ENCODE measurements around the gene TIRAP. TPM values are rescaled to one million over a fixed set of nuclear protein-coding genes. Genes with fewer than 3 reads are reported as not detected.

Gene TIRAP, protein sequence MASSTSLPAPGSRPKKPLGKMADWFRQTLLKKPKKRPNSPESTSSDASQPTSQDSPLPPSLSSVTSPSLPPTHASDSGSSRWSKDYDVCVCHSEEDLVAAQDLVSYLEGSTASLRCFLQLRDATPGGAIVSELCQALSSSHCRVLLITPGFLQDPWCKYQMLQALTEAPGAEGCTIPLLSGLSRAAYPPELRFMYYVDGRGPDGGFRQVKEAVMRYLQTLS
- 4.5 to 6.9 TPM (median 6.4 TPM) in 5 replicates for total RNA-seq (2022; extraction: Qiagen RNA extraction; ENCODE audit: low read depth)

DNA sequence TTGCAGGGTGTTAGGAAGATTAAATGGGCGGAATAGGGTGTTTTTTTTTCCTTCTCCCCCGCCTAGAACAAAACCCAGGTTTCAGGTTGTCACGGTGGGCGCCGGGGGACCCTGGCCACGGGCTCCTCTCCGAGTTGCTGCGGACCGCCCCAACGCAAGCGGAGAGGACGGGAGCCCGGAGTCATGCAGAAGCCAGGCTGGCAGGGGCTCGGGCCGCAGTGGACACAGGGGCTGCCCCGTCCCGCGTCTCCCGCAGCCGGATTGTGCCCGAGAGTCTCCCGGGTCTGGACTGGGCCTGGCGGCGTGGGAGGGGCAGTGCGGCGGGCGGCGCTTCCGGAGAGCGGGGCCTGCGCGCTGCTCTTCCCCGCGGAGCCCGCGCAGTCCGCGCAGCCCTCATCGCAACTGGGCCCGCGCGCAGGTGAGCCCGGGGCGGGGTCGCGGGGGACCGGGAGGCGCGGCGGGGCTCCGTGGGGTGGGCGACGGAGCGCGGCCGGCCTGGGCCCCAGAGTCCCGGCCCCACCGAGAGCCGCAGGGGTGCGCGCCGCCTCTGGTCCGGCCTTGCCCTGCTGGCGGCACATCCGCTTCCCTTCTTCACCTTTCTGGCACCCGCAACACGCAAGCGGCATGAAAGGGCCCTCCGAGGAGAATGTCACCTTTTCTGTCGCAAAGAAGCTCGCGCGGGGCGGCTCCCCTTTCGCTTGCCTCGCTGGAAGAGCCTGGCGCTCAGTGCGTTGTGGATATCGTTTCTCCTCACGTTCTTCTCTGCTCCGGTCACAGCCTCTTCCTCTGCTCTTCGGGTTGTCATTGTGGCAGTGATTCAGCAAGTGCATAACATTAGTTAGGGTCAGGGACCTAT, at the start of gene TIRAP:
TIRAP (plus strand) TSS at position 358 of the 856 bp plus-strand sequence. CDS start 7,802 bp downstream, outside the sequence.

DNA sequence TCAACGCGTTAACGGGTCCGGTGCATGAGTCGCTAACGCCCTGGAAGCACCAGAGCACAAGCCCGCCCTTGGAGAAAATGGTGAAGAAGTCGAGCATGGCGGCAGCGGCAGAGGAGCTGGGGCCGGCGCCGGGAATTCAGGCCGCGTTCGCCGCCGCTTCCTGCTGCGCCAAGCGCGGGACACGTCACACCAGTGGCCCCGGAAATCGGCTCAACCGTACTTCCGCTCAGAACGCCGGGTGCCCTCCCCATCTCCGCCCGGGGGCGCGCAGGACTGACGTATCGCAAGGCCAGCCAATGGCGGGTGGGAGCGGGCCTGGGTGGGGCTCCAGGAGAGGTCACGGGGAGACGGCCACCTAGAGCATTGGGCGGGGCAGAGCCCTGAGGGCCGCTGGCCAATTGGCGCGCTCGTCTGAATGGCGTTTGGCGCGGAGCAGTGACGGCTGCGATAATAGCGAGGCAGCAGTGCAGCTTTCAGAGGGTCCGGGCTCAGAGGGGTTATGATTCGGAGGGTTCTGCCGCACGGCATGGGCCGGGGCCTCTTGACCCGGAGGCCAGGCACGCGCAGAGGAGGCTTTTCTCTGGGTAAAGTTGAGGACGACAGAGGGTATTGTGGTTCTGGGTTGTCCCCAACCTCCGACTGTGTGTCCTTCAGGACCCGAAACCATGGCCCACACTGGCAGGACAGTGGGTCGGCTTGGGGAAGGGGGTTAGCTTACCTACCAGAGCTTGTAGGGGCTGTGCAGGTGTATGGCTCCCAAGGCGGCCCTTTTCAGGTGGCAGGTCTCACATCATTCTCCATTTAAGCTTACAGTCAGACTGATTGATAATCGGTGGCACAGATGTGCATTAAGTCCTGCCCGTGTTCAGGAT, 13.9 kb upstream of the TIRAP start, which contains the start of the genes FOXRED1 and SRPRA:
FOXRED1 (plus strand) TSS at position 447 of the 872 bp plus-strand sequence; CDS start at position 500, 53 bp downstream.
SRPRA (minus strand) TSS at position 188 of the 872 bp plus-strand sequence; CDS start at position 97, 91 bp downstream.

DNA sequence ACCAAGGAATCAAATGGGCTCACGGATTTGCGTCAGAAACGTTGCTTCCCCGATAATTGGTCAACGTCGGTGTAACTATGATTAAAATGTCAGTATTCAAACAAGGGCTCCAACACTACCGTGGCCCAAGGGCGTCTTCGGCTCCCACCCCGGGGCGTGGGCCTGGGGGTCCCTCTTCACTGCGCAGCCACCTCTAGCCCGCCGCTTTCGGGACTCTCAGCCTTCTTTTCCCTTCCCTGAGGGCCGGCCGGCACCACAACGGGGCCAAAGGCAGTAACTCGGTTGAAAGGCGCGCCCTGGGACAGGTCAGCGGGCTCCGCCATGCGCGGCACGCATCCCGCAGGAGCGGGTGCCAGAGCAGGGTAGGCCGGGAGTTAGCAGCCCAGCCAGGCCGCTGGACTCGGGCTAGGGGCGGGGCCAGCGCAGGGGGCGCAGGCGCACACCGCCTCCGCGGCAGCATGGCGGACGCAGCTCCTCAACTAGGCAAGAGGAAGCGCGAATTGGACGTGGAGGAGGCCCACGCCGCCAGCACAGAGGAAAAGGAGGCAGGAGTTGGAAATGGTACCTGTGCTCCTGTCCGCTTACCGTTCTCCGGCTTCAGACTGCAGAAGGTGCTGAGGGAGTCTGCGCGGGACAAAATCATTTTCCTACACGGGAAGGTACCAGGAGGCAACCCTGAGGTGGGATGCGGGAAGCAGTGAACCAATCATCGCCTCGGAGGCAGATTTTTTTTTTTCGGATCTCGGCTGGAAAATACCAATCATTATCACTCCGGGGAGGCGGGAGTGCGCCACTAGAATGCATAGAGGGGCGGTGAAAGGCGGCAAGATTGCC, 20.9 kb downstream of the TIRAP start, which contains the start of gene DCPS:
DCPS (plus strand) TSS at position 438 of the 834 bp plus-strand sequence; CDS start at position 459, 21 bp downstream.

Other genes with a start within 250 kb of the TIRAP start
- 1.8 to 2.7 TPM (median 2.0 TPM) in 5 replicates for gene CDON, start 220.2 kb upstream of the TIRAP start, total RNA-seq (2022; extraction: Qiagen RNA extraction; ENCODE audit: low read depth)
- 15.7 to 17.2 TPM (median 16.9 TPM) in 5 replicates for gene RPUSD4, start 71.4 kb upstream of the TIRAP start, total RNA-seq (2022; extraction: Qiagen RNA extraction; ENCODE audit: low read depth)
- gene FAM118B, start 71.3 kb upstream of the TIRAP start, total RNA-seq (2022; extraction: Qiagen RNA extraction; ENCODE audit: low read depth) = 13.5 to 17.9 TPM (median 15.9 TPM) in 5 replicates
- 59.2 to 63.0 TPM (median 60.9 TPM) in 5 replicates for gene SRPRA, start 14.2 kb upstream of the TIRAP start, total RNA-seq (2022; extraction: Qiagen RNA extraction; ENCODE audit: low read depth)
- 19.1 to 25.1 TPM (median 24.0 TPM) in 5 replicates for gene FOXRED1, start 13.9 kb upstream of the TIRAP start, total RNA-seq (2022; extraction: Qiagen RNA extraction; ENCODE audit: low read depth)
- 15.4 to 19.6 TPM (median 17.4 TPM) in 5 replicates for gene DCPS, start 21.0 kb downstream of the TIRAP start, total RNA-seq (2022; extraction: Qiagen RNA extraction; ENCODE audit: low read depth)
- 28.8 to 32.3 TPM (median 29.5 TPM) in 5 replicates for gene ST3GAL4, start 72.6 kb downstream of the TIRAP start, total RNA-seq (2022; extraction: Qiagen RNA extraction; ENCODE audit: low read depth)

All from A549 treated with GW870086 at 1 μM for 4 hours (cell line).